Lung (tissue), 12 donors: ENCODE data around the gene LYPD4. TPM values are rescaled to one million over a fixed set of nuclear protein-coding genes. Genes with fewer than 3 reads are reported as not detected.
A peak's percentile ranks its signal among the peaks of the same experiment; 100 is the strongest.

Experiments
- ATAC-seq: fragments of 200-7000 bp; cut with Tn5 transposase; one replicate; pipeline ENCODE4 v1.9.1; 2020; ENCODE audit warnings: moderate number of reproducible peaks; ENCODE audit not compliant: insufficient read depth, low FRiP score
- DNase-seq, 3 donors: peaks; one replicate each; pipeline ENCODE4 v3.0.0-alpha.2; 2013 to 2017
- H3K27ac ChIP-seq, 2 donors: one replicate each; pipeline ENCODE4 v1.5.1; 2013; ENCODE audit warnings: mild to moderate bottlenecking in 2 of 2, moderate library complexity in 2 of 2, control low read depth in 1 of 2, inconsistent platforms in 1 of 2, low read depth in 1 of 2, low read length in 1 of 2
- H3K27me3 ChIP-seq, 3 donors: one replicate each; pipeline ENCODE4 v1.5.1; 2013; ENCODE audit warnings: low read length in 2 of 3; ENCODE audit not compliant: control insufficient read depth in 3 of 3, insufficient read depth in 3 of 3
- H3K36me3 ChIP-seq, 4 donors: one replicate each; pipeline ENCODE4 v1.5.1; 2013; ENCODE audit warnings: low read length in 4 of 4, mild to moderate bottlenecking in 1 of 4, moderate library complexity in 1 of 4; ENCODE audit not compliant: control insufficient read depth in 4 of 4, insufficient read depth in 4 of 4
- H3K4me1 ChIP-seq, 5 donors: one replicate each; pipeline ENCODE4 v1.5.1; 2013; ENCODE audit warnings: low read length in 5 of 5, mild to moderate bottlenecking in 2 of 5, moderate library complexity in 1 of 5; ENCODE audit not compliant: control insufficient read depth in 5 of 5, insufficient read depth in 5 of 5
- H3K4me3 ChIP-seq: one replicate; pipeline ENCODE4 v1.5.1; 2013; ENCODE audit warnings: mild to moderate bottlenecking, control low read depth, moderate library complexity
- H3K9ac ChIP-seq, 2 donors: one replicate each; pipeline ENCODE4 v1.5.1; 2013; ENCODE audit warnings: low read length in 2 of 2, control low read depth in 1 of 2; ENCODE audit not compliant: insufficient read depth in 1 of 2
- H3K9me3 ChIP-seq, 4 donors: one replicate each; pipeline ENCODE4 v1.5.1; 2013; ENCODE audit warnings: low read length in 3 of 4, mild to moderate bottlenecking in 1 of 4, moderate library complexity in 1 of 4; ENCODE audit not compliant: control insufficient read depth in 4 of 4, insufficient read depth in 3 of 4
- CTCF ChIP-seq: IDR thresholded peaks from 2 replicates; pipeline ENCODE4 v1.5.1; 2012; ENCODE audit warnings: mild to moderate bottlenecking; ENCODE audit errors: control extremely low read depth, extremely low read depth
- WGBS, 2 donors: extraction: QIAGEN DNeasy Blood & Tissue Kit; methylation state at CpG; one replicate each; pipeline ENCODE4 v1.1.7; 2013; 5-methylcytosine and 5-hydroxymethylcytosine counted together
- polyA plus RNA-seq, 2 donors: library from polyadenylated mRNA; stranded (reverse); fragments of 200-250 nt; gene quantifications; one replicate each; pipeline ENCODE4 v1.2.1, GENCODE V29; 2013
- total RNA-seq, 2 donors: library from RNA; depleted of rRNA in 1 of 2; stranded (reverse); fragments of >200 nt in 1 of 2; gene quantifications; one replicate each; pipeline ENCODE4 v1.2.1, GENCODE V29; 2014 to 2021
- donor health status: control.
- donor health status: control.
- donor health status: Bipolar disorder and iron deficiency.
- donor health status: healthy.
- donor health status: DM: yes; HTN: yes; CAD: no.

Gene LYPD4
- total and polyA plus RNA-seq, 4 donors, result not detected

GRCh38 chr19:41870401-41870873 is 26.0 kb upstream of the LYPD4 start:
- ATAC-seq (no peak), DNase-seq (peak in 1 of 3 donors; percentile 38)
- no peak for TF ChIP-seq CTCF
- Histone ChIP-seq H3K27me3 (no peaks in the 10 kb centered on the region), H3K4me1 (peaks cover 0 to 4% (median 0%) of the 10 kb centered on the region in 5 donors), H3K4me3 (no peak overlapping the region), H3K27ac (peak overlapping the region in 1 of 2 donors; percentile 5), H3K36me3 (peaks cover 7 to 39% (median 13%) of the 10 kb centered on the region in 4 donors), H3K9me3 (no peaks in the 10 kb centered on the region), H3K9ac (no peak overlapping the region)
- 35 to 58% methylated on average over 3 of the region's 3 CpGs for WGBS, 2 donors

- Histone ChIP-seq H3K27ac (no peak overlapping the region), H3K9me3 (no peaks in the 10 kb centered on the region), H3K36me3 (peaks cover 9 to 44% (median 20%) of the 10 kb centered on the region in 4 donors), H3K27me3 (no peaks in the 10 kb centered on the region), H3K4me3 (no peak overlapping the region), H3K4me1 (peaks cover 0 to 4% (median 0%) of the 10 kb centered on the region in 5 donors), H3K9ac (no peak overlapping the region)
- no peak for DNase-seq
- no peak for TF ChIP-seq CTCF
- ATAC-seq, result no peak
- 82 to 89% methylated on average over 13 of the region's 13 CpGs for WGBS, 2 donors
These were observed 25.0 kb upstream of the LYPD4 start for GRCh38 chr19:41869374-41869955.

GRCh38 chr19:41868989-41869300 is 24.5 kb upstream of the LYPD4 start:
- peaks cover 0 to 4% (median 0%) of the 10 kb centered on the region in 5 donors for H3K4me1 ChIP-seq
- ATAC-seq (no peak), DNase-seq (no peak)
- WGBS, 2 donors, result 78 to 84% methylated on average over 12 of the region's 12 CpGs
- TF ChIP-seq CTCF, result no peak
- no peaks in the 10 kb centered on the region for H3K9me3 ChIP-seq
- H3K27ac ChIP-seq, result no peak overlapping the region
- H3K36me3 ChIP-seq, result peaks cover 14 to 49% (median 26%) of the 10 kb centered on the region in 4 donors
- H3K27me3 ChIP-seq, result no peaks in the 10 kb centered on the region
- H3K4me3 ChIP-seq, result no peak overlapping the region
- no peak overlapping the region for H3K9ac ChIP-seq
